Measurements from ENCODE around the gene IVD. TPM values are rescaled to one million over a fixed set of nuclear protein-coding genes. Genes with fewer than 3 reads are reported as not detected.

The IVD gene
- total and polyA plus RNA-seq, 4 donors: 40.3 to 156 (median 94.4) TPM

- no peak for TF ChIP-seq RAD21 (IDR thresholded peaks at IDR 0.05)
- no peak for TF ChIP-seq FOXA1 (IDR thresholded peaks at IDR 0.05)
- TF ChIP-seq TAF1 (conservative IDR thresholded peaks at IDR 0.05): no peak
- TF ChIP-seq REST (IDR thresholded peaks at IDR 0.05): no peak
- no peak for TF ChIP-seq EGR1 (IDR thresholded peaks at IDR 0.05; ENCODE audit: low read depth in 2 of 2)
- TF ChIP-seq GABPA (IDR thresholded peaks at IDR 0.05 in 1 of 2, conservative IDR thresholded peaks at IDR 0.05 in 1 of 2): no peak
- no peak for TF ChIP-seq CTCF (IDR thresholded peaks at IDR 0.05; ENCODE audit: low read depth, low read length, missing input control)
- TF ChIP-seq ZBTB33 (IDR thresholded peaks at IDR 0.05): no peak
- no peak for TF ChIP-seq SP1 (IDR thresholded peaks at IDR 0.05)
- no peaks in the 10 kb centered on the region for H3K9me3 ChIP-seq (ENCODE audit: control insufficient read depth in 4 of 4, low read length in 3 of 4)
- no peak overlapping the region for H3K9ac ChIP-seq (ENCODE audit: low read depth in 1 of 2, low read length in 2 of 2)
- no peak for DNase-seq (ENCODE audit: low spot score)
- no peak overlapping the region for H3K4me3 ChIP-seq (ENCODE audit: low read depth in 1 of 3, low read length in 3 of 3)
- no peaks in the 10 kb centered on the region for H3K36me3 ChIP-seq (ENCODE audit: control insufficient read depth in 4 of 4, insufficient read depth in 3 of 4, low read depth in 1 of 4, low read length in 3 of 4)
- no peak overlapping the region for H3K27ac ChIP-seq (ENCODE audit: low read depth in 1 of 2, low read length in 2 of 2)
- no peaks in the 10 kb centered on the region for H3K27me3 ChIP-seq (ENCODE audit: control insufficient read depth in 4 of 4, insufficient read depth in 4 of 4, low read length in 3 of 4)
- no peaks in the 10 kb centered on the region for H3K4me1 ChIP-seq (ENCODE audit: control insufficient read depth in 4 of 4, insufficient read depth in 4 of 4, low read length in 3 of 4)
- 94% methylated on average over 10 of the region's 10 CpGs for WGBS
Measured at GRCh38 chr15:40429068-40429710, 23.6 kb downstream of the IVD start.

- Histone ChIP-seq H3K9me3 (ENCODE audit: control insufficient read depth in 4 of 4, low read length in 3 of 4) (no peaks in the 10 kb centered on the region), H3K27ac (ENCODE audit: low read depth in 1 of 2, low read length in 2 of 2) (no peak overlapping the region), H3K27me3 (ENCODE audit: control insufficient read depth in 4 of 4, insufficient read depth in 4 of 4, low read length in 3 of 4) (no peaks in the 10 kb centered on the region), H3K4me1 (ENCODE audit: control insufficient read depth in 4 of 4, insufficient read depth in 4 of 4, low read length in 3 of 4) (no peaks in the 10 kb centered on the region), H3K4me3 (ENCODE audit: low read depth in 1 of 3, low read length in 3 of 3) (no peak overlapping the region), H3K9ac (ENCODE audit: low read depth in 1 of 2, low read length in 2 of 2) (no peak overlapping the region), H3K36me3 (ENCODE audit: control insufficient read depth in 4 of 4, insufficient read depth in 3 of 4, low read depth in 1 of 4, low read length in 3 of 4) (no peaks in the 10 kb centered on the region)
- 80% methylated on average over 10 of the region's 10 CpGs for WGBS
- no peak for TF ChIP-seq FOXA2 (IDR thresholded peaks at IDR 0.05)
- no peak for TF ChIP-seq YY1 (IDR thresholded peaks at IDR 0.05)
- TF ChIP-seq HNF4A (conservative IDR thresholded peaks at IDR 0.05): no peak
- TF ChIP-seq JUND (IDR thresholded peaks at IDR 0.05): no peak
- no peak for DNase-seq (ENCODE audit: low spot score)
Measured at GRCh38 chr15:40430271-40430805, 24.7 kb downstream of the IVD start.

All from liver (tissue), 9 donors.